ENCODE measurements around the gene FEV.

GRCh38 chr2:218981881-218982585 is 3.0 kb downstream of the FEV start:
- TF ChIP-seq CTCF (IDR thresholded peaks at IDR 0.05) (no peak), POLR2A (IDR thresholded peaks at IDR 0.05) (no peak)
